ENCODE data around the gene ATP11C. TPM values are rescaled to one million over a fixed set of nuclear protein-coding genes. Genes with fewer than 3 reads are reported as not detected.

ATP11C gene
- total RNA-seq, 2 donors from 2014 or later = 14.4 to 17.1 TPM

DNA sequence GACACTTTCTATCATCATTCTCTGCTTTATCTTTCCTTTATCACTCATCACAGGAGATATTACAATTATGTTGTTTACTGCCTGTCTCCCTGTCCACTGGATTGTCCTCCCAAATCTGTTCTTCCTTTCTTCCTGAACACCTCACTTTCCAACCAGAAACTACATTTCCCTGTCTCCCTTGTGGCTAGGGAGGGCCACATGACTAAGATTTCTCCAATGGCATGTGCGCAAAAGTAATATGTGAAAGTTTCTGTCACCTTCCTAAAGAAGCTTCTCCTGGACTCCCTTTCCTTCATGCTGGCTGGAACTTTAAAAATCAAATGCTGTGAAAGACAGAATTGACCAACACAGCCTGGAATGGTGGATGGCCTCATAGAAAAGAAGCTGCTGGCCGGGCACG, 25.8 kb downstream of the ATP11C start:
- peaks cover 22% of the 10 kb centered on the region for H3K4me1 Mint-ChIP-seq
- H3K27ac Mint-ChIP-seq = no peak overlapping the region
- ATAC-seq = no peak

DNA sequence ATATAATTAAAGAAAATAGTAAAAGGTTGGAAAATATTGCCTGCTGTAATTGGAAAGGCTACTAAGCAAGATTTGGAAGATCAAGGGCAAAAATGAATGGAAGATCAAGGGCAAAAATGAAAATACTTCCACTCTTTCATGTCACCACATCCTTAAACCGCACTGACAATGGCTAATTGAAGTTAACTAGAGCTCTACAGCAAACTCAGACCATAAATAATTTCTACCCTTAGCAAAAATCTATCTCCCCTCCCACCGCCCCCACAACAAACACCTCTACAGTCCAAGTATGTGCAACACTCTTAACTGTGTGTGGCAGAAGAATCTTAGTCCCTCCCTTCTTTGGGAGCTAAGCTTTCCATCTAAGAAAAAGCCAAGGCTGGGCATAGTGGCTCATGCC, 27.1 kb downstream of the ATP11C start:
- Mint-ChIP-seq H3K4me3 (no peak overlapping the region), H3K27me3 (no peaks in the 10 kb centered on the region), H3K27ac (no peak overlapping the region), H3K4me1 (peaks cover 20% of the 10 kb centered on the region), H3K36me3 (ENCODE audit: low read depth) (no peaks in the 10 kb centered on the region)
- DNase-seq (no peak), ATAC-seq (no peak)
- H3K9me3 ChIP-seq (ENCODE audit: control insufficient read depth, low read length, poor library complexity, severe bottlenecking) = no peaks in the 10 kb centered on the region

More for the DNA sequence above, 25.8 kb downstream of the ATP11C start:
- no peaks in the 10 kb centered on the region for H3K9me3 ChIP-seq (ENCODE audit: control insufficient read depth, low read length, poor library complexity, severe bottlenecking)
- no peak overlapping the region for H3K4me3 Mint-ChIP-seq
- H3K36me3 Mint-ChIP-seq (ENCODE audit: low read depth) = no peaks in the 10 kb centered on the region
- no peaks in the 10 kb centered on the region for H3K27me3 Mint-ChIP-seq
- DNase-seq = no peak

DNA sequence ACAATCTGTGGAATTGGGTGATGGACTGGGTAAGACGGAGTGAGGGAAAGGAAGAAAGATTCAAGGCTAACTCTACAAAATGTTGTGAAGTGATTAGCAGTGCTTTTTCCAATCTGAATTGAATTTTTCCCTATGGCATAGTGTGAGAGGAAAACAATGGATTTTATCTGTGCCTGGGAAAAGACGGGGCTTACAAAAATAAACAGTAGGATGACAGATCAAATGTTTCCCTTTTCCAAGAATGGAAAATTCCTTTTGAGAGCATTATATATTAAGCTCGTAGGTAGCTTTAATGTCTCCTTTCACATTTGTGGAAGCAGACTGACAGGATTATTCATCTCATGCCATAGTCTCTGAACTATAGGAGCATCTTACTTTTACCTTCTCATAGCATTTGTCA, 27.8 kb downstream of the ATP11C start:
- Mint-ChIP-seq H3K4me1 (peaks cover 19% of the 10 kb centered on the region), H3K4me3 (no peak overlapping the region), H3K36me3 (ENCODE audit: low read depth) (no peaks in the 10 kb centered on the region), H3K27me3 (no peaks in the 10 kb centered on the region), H3K27ac (no peak overlapping the region)
- no peaks in the 10 kb centered on the region for H3K9me3 ChIP-seq (ENCODE audit: control insufficient read depth, low read length, poor library complexity, severe bottlenecking)
- DNase-seq (no peak), ATAC-seq (no peak)

DNA sequence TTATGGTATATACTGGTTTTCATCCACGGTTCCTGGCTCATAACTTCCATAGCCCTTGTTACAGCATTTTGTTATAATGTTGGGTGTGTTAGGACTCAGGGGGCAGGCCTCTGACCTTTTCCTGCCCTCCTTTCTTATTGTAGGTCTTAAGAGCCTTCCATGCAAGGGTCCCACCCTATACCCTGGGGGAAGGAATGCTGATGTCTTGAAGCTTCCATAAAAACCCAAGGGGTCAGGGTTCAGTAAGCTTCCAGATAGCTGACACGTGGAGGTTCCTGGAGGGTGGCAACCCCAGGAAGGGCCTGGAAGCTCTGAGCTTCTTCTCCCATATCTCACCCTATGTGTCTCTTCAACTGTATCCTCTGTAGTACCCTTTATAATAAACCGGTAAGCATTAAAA, 29.6 kb downstream of the ATP11C start:
- no peak for DNase-seq
- ATAC-seq = no peak
- H3K36me3 Mint-ChIP-seq (ENCODE audit: low read depth) = no peaks in the 10 kb centered on the region
- no peaks in the 10 kb centered on the region for H3K27me3 Mint-ChIP-seq
- no peaks in the 10 kb centered on the region for H3K9me3 ChIP-seq (ENCODE audit: control insufficient read depth, low read length, poor library complexity, severe bottlenecking)
- no peak overlapping the region for H3K4me3 Mint-ChIP-seq
- no peak overlapping the region for H3K27ac Mint-ChIP-seq
- peaks cover 14% of the 10 kb centered on the region for H3K4me1 Mint-ChIP-seq

DNA sequence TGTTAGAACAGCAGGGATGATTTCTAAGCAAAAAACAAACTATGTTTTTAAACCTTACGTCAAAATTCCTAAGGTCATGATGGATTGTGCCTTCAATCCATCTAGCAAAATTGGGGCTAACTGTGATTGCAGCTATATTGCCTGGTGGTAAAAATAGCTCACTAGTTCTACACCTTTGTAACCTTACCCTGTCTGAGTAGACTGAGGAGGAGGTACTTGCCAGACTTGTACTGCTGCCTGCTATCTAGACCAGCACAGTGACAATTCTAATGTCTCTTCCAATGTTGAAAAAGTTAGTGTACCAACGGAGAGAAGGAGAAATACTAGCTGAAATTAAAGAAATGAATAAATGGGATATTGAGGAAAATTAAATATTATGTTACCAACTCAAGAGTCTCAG, 30.3 kb downstream of the ATP11C start:
- Mint-ChIP-seq H3K4me1 (peaks cover 10% of the 10 kb centered on the region), H3K27me3 (no peaks in the 10 kb centered on the region), H3K27ac (no peak overlapping the region), H3K36me3 (ENCODE audit: low read depth) (no peaks in the 10 kb centered on the region), H3K4me3 (no peak overlapping the region)
- DNase-seq (no peak), ATAC-seq (no peak)
- no peaks in the 10 kb centered on the region for H3K9me3 ChIP-seq (ENCODE audit: control insufficient read depth, low read length, poor library complexity, severe bottlenecking)

DNA sequence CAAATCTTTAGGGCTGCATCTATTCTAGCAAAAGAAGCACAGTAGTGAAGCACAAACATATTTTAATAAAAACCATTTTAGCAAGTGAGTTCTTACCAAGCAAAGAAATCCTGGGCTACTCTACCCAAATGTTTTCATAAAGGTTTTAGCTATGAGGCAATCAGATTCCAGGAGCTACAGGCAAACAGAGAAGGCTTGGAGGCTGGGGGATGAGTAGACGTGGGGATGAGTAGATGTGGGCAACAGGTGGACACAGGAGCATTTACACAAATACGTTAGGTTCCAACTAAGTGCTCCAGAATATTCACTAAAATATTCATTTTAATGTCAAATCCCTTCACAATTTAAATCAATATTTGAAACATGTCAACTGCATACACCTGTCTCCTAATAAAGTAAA, 34.5 kb downstream of the ATP11C start:
- DNase-seq = no peak

DNA sequence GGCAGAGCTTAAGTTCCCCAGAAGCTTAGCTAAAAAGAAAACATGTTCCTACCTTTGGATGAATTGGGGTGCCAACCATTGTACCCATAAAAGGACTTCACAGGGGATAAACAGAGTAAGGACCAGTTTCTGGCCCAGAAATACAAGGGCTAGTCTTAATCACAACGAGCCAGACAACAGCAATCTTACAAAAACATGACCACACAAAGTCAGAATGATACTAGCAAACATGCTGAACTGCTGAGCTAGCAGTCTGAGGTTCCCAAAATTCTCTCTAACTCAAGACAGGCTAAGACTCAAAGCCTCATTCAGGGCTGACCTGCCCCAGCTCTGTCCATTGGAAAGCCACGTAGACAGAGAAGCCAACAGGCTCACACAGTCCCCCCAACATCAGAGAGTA, 40.3 kb downstream of the ATP11C start:
- no peak for ATAC-seq

More for the DNA sequence above, 34.5 kb downstream of the ATP11C start:
- H3K9me3 ChIP-seq (ENCODE audit: control insufficient read depth, low read length, poor library complexity, severe bottlenecking) = no peaks in the 10 kb centered on the region
- no peak overlapping the region for H3K27ac Mint-ChIP-seq
- peaks cover 2% of the 10 kb centered on the region for H3K4me1 Mint-ChIP-seq
- H3K4me3 Mint-ChIP-seq = no peak overlapping the region
- H3K36me3 Mint-ChIP-seq (ENCODE audit: low read depth) = no peaks in the 10 kb centered on the region
- ATAC-seq = no peak
- no peaks in the 10 kb centered on the region for H3K27me3 Mint-ChIP-seq

DNA sequence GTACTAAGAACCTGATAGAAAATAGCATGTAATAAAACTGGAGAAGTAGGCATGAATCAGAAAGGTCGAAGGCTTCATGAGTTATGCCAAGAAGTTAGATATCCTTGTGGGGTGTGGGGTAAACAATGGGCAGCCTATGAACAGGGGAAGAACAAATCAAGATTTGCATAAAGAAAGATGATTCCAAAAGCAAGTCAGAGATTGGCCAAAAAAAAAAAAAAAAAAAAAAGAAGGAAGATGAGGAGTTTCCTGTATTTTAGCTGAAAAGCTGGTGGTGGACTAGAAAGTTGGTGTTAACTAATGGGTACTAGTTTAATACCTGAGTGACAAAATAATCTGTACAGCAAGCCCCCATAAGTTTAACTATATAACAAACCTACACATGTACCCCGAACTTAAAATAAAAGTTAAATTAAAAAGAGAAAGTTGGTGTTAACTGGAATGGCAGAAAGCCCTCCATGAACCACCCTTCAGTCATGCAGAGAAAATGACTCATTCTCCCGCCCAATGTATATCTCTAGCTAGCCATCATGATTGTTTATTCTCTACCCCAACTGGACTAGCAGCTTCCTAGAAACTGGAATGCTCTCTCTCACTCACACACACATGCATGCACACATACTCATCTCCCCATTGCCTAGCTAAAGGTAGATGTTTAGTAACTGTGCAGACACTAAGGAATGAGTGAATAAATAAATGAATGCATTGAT, 41.7 kb downstream of the ATP11C start:
- peak overlapping the region; percentile 74 for H3K27ac Mint-ChIP-seq
- no peaks in the 10 kb centered on the region for H3K27me3 Mint-ChIP-seq
- H3K4me1 Mint-ChIP-seq = peaks cover 4% of the 10 kb centered on the region
- DNase-seq (no peak), ATAC-seq (no peak)
- H3K9me3 ChIP-seq (ENCODE audit: control insufficient read depth, low read length, poor library complexity, severe bottlenecking) = no peaks in the 10 kb centered on the region
- H3K36me3 Mint-ChIP-seq (ENCODE audit: low read depth) = no peaks in the 10 kb centered on the region
- no peak overlapping the region for H3K4me3 Mint-ChIP-seq

More for the DNA sequence above, 40.3 kb downstream of the ATP11C start:
- H3K9me3 ChIP-seq (ENCODE audit: control insufficient read depth, low read length, poor library complexity, severe bottlenecking) = no peaks in the 10 kb centered on the region
- Mint-ChIP-seq H3K27me3 (no peaks in the 10 kb centered on the region), H3K4me1 (peaks cover 4% of the 10 kb centered on the region), H3K4me3 (no peak overlapping the region), H3K27ac (peak overlapping the region; percentile 74), H3K36me3 (ENCODE audit: low read depth) (no peaks in the 10 kb centered on the region)
- no peak for DNase-seq

DNA sequence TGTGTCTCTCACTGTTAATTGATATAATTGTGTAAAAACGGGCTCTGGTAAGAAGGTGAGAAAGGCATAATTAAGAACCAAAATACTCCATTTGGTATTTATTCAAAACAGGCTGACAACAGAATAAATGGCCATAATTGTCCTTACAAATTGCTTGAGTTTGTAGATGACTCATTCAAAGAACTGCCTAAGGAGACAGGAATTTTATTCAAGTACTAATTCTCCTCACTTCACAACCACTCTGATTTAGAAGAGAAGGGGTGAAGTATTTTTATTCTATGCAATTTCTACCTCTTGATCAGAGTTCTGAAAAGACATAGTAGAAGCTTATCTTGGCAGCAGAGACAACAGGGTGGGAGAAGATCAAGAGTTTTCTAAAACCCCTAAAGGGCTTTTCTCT, 43.1 kb downstream of the ATP11C start:
- ATAC-seq = no peak
- Mint-ChIP-seq H3K27me3 (no peaks in the 10 kb centered on the region), H3K27ac (no peak overlapping the region)

DNA sequence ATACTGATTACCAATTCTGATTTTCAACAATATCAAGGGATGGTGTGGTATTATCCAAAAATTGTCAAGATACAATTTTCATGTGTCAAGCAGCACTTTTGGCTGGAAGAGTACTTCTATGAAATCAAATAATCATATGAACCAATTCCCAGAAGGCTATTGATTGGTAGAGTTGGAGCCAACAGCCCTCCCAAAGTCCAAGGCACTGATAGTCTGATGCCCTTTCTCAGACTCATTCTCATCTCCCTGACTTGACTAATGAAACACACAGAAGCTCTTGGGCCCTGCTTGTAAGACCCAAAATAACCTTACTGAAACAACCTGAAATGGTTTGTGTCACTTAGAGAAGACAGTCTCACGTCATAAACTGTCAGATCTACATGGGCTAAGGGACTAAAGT, 48.9 kb downstream of the ATP11C start:
- peaks cover 7% of the 10 kb centered on the region for H3K4me1 Mint-ChIP-seq
- H3K9me3 ChIP-seq (ENCODE audit: control insufficient read depth, low read length, poor library complexity, severe bottlenecking) = no peaks in the 10 kb centered on the region
- H3K27me3 Mint-ChIP-seq = no peaks in the 10 kb centered on the region
- H3K27ac Mint-ChIP-seq = no peak overlapping the region
- no peak overlapping the region for H3K4me3 Mint-ChIP-seq
- H3K36me3 Mint-ChIP-seq (ENCODE audit: low read depth) = no peaks in the 10 kb centered on the region
- DNase-seq (no peak), ATAC-seq (no peak)

More for the DNA sequence above, 43.1 kb downstream of the ATP11C start:
- H3K4me3 Mint-ChIP-seq = no peak overlapping the region
- no peak for DNase-seq
- no peaks in the 10 kb centered on the region for H3K9me3 ChIP-seq (ENCODE audit: control insufficient read depth, low read length, poor library complexity, severe bottlenecking)
- H3K36me3 Mint-ChIP-seq (ENCODE audit: low read depth) = no peaks in the 10 kb centered on the region
- H3K4me1 Mint-ChIP-seq = peaks cover 5% of the 10 kb centered on the region

DNA sequence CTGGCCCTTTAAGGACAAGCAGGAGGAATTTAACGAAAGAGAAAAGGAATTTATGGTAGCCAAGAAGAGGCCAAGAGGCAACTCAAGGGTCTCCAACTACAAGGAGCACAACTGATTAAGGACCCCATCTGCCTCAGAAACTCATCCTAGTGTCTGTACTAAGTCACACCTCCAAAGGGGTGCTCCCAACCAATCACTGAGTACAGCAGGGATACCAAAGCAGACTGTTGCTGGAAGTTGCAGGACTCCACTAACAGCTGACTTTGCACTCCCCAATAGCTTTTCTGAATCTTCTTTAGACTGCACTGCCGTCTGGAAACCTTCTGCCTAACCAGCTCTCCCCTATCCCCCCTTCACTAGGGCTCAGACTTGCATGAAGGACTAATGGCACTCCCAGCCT, 50.6 kb downstream of the ATP11C start:
- ATAC-seq = no peak
- no peaks in the 10 kb centered on the region for H3K9me3 ChIP-seq (ENCODE audit: control insufficient read depth, low read length, poor library complexity, severe bottlenecking)
- Mint-ChIP-seq H3K27me3 (no peaks in the 10 kb centered on the region), H3K27ac (no peak overlapping the region), H3K4me3 (no peak overlapping the region), H3K36me3 (ENCODE audit: low read depth) (no peaks in the 10 kb centered on the region), H3K4me1 (peaks cover 8% of the 10 kb centered on the region)
- DNase-seq = no peak

DNA sequence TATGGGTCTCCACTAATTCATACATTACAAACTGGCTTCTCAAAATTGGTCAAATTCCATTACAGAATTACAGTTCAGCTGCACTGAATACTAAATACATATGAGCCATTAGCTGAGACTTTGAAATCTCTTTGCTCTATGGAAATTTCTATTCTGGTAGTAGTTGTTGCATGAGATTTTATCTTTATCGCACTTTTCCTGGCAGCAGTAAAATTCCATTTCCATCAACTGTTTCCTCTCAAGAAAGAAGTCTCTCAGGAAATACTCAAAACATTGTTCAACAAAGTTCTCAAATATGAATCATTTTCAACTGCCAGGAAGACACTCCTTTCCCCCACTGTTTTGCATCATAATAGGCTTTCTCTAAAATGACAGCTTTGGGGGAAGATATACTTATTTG, 51.3 kb downstream of the ATP11C start:
- H3K36me3 Mint-ChIP-seq (ENCODE audit: low read depth) = no peaks in the 10 kb centered on the region
- DNase-seq = no peak
- H3K27ac Mint-ChIP-seq = no peak overlapping the region

DNA sequence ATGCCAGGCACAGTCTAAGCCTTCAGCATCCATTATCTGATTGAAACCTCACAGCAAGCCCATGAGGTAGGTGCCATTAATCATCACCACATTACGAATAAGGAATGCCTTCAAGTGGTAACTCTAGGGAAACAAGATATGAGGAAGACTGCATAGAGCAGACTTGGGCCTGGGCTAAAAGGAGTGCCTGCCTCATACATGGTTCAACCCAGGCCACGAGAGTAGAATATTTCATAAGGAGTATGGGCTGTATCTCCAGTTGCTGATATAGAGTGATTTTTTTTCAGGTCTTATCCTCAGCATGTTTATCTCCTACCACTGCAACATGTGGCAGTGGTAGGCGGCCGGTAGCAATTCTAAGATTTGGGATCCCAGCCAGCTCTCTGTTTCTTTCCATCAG, 51.7 kb downstream of the ATP11C start:
- no peaks in the 10 kb centered on the region for H3K27me3 Mint-ChIP-seq
- no peaks in the 10 kb centered on the region for H3K9me3 ChIP-seq (ENCODE audit: control insufficient read depth, low read length, poor library complexity, severe bottlenecking)
- H3K4me1 Mint-ChIP-seq = peaks cover 11% of the 10 kb centered on the region
- no peak for ATAC-seq
- H3K36me3 Mint-ChIP-seq (ENCODE audit: low read depth) = no peaks in the 10 kb centered on the region
- no peak overlapping the region for H3K27ac Mint-ChIP-seq
- no peak overlapping the region for H3K4me3 Mint-ChIP-seq
- DNase-seq = no peak

More for the DNA sequence above, 51.3 kb downstream of the ATP11C start:
- H3K4me3 Mint-ChIP-seq = no peak overlapping the region
- peaks cover 11% of the 10 kb centered on the region for H3K4me1 Mint-ChIP-seq
- H3K9me3 ChIP-seq (ENCODE audit: control insufficient read depth, low read length, poor library complexity, severe bottlenecking) = no peaks in the 10 kb centered on the region
- no peaks in the 10 kb centered on the region for H3K27me3 Mint-ChIP-seq
- no peak for ATAC-seq

DNA sequence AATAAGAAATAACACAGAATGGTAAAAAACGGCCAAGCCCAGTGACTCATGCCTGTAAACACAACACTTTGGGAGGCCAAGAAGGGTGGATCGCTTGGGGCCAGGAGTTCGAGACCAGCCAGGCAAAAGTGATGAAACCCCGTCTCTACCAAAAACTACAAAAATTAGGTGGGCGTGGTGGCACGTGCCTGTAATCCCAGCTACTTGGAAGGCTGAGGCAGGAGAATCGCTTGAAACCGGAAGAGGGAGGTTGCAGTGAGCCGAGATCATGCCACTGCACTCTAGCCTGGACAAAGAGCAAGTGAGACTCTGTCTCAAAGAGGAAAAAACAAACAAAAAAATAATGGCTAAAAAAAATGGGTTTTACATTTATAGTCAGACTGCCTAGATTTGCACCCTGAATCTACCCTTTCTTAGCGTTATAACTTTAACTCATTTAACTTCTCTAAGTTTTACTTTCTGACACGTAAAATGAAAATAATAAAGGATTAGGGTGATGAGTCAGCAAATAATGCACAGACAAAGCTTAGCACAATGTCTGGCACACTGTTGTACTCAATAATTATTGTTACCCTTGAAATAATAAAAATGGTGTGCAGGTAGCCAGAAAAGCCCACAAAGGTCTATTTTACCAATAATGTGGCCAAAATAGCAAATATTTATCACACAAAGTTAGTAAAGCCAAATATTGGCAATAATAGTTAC, 55.0 kb downstream of the ATP11C start:
- H3K4me1 Mint-ChIP-seq = peaks cover 9% of the 10 kb centered on the region
- peaks cover 2% of the 10 kb centered on the region for H3K36me3 Mint-ChIP-seq (ENCODE audit: low read depth)

More for the DNA sequence above, 55.0 kb downstream of the ATP11C start:
- ATAC-seq (no peak), DNase-seq (no peak)
- no peaks in the 10 kb centered on the region for H3K9me3 ChIP-seq (ENCODE audit: control insufficient read depth, low read length, poor library complexity, severe bottlenecking)
- Mint-ChIP-seq H3K27me3 (no peaks in the 10 kb centered on the region), H3K27ac (no peak overlapping the region), H3K4me3 (no peak overlapping the region)
